Measurements from ENCODE around the gene TMEM53. TPM values are rescaled to one million over a fixed set of nuclear protein-coding genes. Genes with fewer than 3 reads are reported as not detected.

TMEM53 gene
- polyA plus RNA-seq, 10 donors, result 4.2 to 5.9 (median 5.5) TPM

DNA sequence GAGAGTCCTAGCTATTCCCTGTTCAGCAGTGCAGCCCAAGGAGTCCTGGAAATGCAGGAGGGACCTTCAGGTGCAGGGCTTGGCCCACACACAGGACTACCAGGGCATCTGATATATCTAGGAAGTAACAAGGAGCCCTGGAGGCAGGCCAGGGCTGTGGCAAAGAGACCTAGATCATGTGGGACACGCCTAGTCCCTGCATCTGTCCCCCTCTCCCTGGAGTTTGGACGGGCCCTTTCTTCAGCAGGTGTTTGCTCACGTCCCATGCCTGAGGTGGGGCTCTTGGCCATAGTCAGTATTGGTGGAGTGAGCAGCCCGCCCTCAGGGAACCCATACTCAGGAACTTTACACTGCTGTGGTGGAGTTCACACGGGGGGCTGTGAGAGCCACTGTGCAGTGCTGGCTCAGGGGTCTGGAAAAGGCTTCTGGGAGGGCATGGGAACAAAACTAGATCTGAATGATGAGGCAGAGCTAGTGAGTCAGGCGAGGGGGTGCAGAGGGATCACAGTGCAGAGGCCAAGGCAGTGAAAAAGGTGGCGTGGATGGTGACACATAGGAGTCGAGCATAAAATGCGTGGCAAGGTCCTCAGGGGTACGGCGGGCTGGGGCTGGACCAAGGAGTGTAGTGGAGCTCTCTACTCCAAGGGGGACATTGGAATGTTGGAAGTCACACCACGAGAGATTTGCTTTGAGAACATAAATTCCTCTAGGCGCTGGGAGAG is 25.6 kb downstream of the TMEM53 start:
- DNase-seq, result no peak

DNA sequence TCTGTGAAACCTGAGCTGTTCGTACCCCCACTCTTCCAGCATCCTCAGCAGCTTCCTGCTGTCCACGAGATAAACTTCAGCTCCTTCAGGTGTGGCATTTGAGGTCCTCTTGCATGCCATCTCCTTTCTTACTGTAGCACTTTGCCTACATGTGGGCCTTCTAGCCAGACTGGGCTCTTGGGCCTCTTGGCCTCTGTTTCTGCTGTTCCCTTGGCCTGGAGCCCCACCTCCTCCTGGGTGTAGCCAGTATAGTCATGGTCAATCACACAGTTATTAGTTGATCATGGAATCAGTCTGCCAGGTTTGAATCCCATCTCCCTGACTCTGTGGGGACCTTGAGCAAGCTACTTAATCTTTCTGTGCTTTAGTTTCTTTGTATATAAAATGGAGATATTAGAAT is 26.4 kb downstream of the TMEM53 start:
- no peak for DNase-seq

DNA sequence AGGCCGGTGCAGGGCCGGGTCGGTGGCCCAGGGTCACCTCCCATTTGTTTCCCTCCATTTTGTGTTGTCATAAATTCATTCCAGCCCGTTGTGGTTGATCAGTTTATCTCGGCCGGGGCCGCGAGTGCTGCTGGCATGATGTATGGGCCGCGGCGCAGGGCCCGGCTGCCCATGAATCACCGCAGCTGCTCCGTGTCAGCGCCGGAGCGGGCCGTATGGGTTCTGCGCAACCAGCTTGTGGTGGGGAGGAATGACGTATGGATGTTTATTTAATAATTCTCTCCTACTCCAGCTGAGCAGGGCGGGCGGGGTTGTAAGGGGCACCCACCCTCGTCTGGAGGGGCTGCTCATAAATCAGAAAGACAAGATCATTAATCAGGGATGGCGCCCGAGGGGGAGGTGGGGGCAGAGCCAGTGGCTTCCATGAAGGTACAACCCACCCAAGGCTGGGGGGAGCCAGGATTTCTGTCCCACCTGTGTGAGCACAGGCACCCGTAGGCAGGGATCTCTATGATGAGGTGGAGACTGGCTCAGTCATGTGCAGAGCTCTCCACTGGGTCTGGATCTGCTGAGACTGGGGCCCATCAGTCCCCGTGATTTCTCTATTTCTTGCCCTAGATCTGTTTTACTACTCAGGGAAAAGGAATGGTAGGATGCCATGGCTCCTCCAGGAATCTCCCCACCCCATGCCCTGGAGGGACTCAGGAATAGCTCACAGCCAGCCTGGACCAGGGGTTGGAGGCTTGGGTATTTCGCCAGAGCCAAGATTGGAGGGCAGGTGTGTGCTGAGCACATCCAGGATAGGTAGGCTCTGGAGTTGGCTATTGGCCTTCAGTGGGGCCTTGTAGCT is 27.8 kb downstream of the TMEM53 start:
- DNase-seq, result peak in 1 of 3 donors; percentile 46

DNA sequence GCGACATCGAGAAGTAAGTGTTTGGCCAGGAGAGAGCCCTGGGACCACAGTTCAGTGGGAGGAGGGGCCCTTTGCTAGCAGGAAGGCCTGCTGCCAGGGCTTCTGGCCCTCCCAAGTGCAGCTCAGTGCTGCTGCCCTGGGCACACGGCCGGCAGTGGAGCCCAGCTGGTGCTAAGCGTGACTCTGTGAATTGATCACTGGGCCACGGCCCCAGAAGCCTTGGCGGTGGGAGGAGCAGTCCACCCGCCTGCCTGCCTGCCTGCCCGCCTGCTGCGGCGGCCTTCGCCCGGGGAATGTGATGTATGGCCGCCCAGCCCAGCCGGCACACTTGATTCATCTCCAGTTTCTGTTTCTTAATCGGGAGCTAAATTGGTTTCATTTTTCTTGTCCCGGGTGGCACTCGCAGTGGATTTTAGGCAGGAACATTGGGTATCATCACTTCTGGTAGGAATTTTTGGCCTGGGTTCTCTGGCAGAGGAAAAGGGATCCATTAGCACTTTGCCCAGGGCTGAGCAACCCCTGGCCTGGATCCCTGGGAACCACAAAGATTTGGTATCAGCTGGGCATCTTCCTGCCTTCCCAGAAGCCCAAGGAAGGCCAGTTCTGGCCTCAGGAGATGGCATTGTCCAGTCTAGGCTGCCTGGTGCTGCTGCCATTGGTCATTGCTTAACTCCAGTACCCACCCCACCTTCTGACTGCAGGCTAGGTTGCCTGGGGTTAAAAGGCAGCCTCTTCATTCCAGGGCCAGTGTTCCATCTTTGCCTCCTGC is 28.6 kb downstream of the TMEM53 start:
- DNase-seq, result peak; percentile 63 to 78 (median 67)

DNA sequence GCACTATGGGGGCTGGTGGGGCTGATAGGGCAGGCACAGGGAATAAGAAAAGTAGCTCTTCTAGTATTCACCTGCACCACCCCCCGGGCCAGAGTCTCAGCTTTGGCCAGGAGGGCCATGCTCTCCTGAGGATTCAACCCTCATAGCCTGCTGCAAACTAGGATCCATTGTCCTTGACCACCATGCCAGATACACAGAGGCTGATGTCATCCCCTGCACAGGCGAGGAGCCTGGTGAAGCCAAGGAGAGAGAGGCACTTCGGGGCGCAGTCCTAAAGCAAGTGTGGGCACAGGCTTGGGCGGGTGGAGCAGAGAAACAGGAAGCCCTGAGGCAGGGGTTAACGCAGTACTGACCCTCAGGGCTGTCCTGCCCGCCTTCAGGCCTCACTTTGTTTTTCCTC is 29.5 kb downstream of the TMEM53 start:
- DNase-seq, result no peak

DNA sequence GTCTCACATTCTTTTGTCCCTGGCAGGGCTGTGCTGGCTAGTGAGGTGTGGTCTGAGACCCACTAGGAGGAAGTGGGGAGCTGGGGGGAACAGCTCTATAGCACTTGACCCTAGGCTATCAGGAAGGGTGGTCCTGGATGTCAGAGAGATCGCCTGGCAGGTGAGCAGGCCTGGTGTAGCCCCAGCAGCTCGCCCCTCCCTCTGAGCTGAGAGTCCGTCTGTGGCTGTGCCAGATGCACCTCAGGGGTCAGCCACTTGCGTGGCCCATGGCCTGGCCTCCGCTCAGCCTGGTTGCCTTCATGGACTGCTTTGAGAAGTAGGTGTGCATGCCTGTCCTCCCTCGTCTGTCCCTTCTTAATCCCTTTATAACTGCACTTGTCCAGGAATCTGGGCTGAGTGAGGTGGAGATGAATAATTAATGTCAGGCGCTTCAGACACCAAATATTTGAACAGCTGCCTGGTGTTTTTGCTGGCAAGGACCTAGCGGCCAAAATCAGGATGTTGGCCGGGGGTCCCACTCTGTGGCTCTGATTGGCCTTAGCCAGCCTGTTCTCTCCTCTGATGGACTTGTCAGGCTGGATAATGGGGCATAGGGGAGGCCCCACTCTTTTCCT is 30.5 kb downstream of the TMEM53 start:
- no peak for DNase-seq

DNA sequence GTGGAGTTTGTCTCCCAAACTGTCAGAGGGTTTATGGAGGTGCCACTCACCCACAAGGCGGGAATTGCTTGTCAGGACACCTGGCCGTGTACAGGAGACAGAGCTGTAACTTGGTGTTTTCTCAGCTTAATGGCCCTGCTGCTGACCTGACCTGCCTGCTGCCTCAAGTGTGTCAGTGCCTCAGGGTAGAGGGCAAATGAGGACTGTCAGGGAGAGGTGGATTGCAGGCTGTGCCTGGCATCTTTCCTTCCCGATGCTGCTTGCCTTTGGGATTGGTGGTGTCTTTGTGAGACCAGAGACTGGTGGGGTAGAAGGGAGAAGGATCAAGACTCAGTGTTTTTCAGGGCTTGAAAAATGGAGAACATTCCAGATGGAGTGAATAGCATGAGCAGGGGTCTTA is 31.4 kb downstream of the TMEM53 start:
- no peak for DNase-seq

DNA sequence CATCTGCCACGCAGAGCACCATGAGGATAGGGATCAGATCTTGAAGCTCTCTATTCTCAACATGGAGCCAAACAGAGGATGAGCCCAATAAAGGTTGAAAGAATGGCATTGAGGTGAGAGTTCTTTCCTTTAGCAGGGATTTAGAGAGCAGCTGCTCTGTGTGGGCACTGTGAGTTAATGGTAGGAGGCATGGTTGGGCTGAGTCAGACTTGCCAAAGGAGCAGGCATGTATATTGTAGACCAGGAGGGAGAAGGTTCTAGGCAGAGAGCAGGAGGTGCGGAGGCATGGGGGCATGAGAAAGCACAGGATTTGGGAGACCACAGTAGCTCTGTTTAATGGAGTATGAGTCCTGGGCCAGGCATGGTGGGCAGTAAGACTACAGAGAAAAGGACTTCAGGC is 32.0 kb downstream of the TMEM53 start:
- no peak for DNase-seq

DNA sequence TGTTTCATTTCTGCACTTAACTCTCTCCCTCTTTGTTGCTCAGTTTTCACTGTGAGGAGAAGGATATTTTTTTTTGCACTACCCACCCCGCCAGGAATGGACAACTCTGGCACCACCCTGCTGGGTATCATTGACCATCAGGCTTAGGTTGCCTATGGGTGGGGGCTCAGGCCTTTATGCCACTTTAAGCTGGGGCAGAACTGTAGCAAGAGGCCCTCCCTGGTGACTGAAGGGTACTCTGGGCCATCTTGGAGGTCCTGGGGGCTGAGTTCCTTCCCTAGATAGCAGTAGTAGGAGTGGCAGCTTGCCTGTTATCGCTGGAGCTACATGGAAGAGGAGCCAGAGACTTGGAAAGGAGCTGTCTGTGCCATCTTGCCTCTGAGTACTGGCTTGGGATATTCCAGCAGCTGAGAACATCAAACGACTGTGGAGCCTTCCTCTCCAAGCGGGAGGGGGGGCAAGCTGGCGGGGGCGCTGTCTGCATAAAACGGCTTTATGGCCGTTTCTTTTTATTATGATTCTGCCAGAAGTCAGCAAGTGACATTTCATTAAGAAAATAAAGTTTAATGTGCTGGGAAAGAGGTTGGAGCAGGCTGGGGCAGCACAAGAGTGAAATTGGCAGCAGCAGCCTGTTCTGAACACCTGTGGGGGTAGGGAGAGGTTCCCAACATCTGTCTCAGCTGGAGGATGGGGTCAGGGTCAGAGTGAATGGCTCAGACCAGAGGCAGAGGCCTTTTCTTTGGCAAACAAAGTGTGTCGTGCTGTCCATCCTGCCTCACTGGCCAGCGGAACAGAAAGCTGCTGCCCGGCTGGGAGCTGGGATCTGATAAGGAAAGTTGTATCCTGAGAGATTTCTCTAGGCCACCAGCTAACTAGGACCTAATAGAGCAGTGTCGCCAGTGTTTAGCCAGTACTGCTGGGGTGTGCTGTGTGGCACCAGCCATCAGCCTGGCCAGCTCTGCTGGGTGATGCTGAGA is 32.9 kb downstream of the TMEM53 start:
- DNase-seq, result no peak

DNA sequence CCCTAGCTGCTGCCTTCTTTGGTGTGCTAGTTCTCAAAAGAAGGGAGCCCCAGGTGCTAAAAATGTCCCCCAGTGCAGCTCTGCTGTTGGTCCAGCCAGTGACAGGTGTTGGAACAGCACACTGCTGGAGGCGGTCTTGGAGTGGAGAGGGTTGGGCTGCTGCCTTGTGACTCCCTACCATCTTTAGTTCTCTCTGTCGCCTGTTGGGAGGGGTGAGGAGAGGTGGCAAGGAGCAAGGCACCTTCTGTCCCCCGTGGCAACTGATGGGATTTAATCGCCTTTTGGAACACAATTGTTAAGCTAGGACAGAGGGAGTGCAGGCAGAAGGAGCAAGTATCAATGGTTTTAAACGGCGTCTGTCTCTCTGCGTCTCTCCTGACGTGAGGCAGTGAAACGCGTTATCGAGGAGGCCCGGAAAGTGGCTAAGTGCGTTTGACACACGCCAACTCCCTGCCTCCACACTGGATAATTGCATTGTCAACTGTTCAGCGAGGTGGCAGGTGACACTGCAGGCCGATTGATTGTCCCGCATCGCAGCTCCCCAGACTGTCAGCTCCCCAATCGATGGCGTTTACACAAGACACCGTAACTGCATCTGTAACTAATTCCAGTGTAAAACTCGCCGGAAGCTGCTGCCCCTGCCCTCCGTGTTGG is 34.0 kb downstream of the TMEM53 start:
- no peak for DNase-seq

DNA sequence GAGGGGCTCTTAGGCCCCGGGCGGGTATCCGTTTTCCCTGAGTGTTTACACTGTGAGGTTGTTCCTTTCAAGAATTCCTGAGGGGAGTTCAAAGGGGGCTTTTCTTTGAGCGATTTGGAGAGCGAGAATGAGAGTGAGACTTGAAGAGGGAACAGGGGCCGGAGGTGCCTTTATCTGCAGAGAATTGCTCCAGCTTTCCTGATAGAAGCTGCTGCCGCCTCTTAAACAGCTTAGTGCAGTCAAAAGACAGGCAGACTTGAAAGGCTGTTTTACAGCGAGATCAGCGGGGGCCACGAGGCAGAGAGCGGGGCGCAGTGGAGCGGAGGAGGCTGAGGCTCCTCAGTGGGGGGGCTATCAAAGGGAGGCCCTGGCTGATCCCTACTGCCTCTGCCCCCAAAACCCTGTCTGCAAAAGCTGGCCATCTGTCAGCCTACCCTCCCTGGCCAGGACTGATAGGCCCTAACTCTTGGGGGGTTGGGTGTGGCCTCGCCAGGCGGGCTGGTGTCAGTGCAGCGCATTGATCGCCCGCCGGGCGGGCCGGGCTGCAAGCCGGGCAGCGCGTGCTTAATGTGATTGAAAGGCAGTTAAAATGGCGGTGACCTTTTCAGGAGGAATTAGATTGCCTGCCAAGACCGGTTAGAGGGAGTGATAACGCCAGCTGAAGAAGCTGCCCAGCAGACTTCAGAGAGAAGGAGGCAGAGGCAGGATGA is 36.4 kb downstream of the TMEM53 start:
- no peak for DNase-seq

DNA sequence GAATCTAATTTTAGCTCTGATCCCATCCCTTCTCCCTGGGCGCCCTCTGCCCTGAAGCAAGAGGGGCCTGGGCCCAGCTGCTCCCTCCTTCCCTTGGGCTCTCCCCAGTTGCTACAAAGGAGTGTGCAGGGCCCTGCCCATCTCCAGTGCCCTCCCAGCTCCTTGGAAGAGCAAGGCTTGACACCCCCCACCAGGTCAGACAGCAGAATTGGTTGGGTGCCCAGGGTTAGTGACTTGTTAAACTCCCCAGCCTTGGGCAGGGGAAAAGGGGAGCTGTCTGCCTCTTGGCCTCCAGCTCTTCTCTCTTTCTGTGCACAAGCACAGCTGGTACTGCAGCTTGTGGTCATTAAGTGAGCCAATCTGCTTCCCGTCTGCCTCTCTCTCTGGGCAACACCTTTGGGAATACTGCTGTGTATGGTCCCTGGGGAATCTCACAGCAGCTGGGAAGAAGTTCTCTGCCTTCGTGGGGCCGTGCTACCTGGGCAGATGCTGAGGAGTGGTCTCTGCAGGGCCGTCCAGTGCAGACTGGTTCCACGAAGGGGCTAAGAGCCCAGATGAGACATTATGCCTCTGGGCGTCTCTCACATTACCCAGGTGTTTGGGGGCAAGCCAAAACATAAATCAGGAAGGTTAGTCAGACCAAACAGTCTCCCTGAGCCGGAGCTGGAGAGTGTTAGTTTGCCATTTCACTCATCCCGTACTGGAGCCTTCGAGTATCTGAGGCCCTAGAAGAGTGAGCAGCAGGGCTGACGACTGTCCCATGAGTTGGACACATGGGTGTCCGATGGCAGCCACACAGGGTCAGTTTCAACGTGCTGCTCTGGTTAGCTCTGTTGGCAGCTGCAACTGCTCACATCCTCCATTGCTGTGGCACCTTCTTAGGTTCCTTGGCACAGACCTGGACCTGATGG is 37.3 kb downstream of the TMEM53 start:
- no peak for DNase-seq

DNA sequence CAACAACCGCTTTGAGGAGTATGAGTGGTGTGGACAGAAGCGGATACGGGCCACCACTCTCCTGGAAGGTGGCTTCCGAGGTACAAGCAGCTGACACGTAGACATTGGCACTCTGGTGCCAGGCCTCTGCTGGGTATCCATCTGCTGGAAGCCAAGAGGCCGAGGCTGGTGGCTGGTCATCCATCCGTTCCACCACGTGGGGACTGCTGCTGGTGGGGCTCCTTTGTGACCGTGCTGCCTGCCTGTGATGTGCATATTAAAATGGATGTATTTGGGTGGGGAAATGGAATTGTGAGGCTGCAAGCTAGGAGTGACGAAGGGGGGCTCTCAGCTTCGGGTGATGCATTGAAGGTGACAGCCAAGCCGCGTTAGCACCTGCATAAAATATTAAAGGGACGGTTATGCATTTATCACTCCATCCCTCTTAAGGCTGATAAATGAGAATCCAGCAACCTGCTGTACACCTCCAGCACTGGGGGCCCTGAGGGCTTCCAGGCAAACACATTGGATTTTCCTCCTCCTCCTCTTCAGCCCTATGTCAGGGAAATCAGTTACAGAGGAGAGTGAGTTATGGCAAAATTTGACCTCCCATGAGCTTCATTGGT is 38.1 kb downstream of the TMEM53 start:
- DNase-seq, result no peak

DNA sequence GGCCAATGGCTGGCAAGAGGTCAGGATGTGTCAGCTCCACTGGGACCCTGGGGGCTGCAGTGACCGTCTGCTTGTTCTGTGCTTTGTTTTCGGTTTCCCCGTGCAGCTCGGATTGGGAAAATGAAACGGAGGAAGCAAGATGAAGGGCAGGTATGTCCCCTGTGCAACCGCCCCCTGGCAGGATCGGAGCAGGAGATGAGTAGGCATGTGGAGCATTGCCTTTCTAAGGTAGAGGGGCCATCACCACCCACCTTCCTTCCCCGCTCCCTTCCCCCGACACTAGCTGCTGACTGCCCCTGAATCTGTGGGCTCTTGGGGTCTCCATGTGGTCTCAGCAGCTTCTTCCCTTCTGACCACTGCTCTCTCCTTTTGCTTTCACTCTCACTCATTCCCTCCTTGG is 38.8 kb downstream of the TMEM53 start:
- no peak for DNase-seq

DNA sequence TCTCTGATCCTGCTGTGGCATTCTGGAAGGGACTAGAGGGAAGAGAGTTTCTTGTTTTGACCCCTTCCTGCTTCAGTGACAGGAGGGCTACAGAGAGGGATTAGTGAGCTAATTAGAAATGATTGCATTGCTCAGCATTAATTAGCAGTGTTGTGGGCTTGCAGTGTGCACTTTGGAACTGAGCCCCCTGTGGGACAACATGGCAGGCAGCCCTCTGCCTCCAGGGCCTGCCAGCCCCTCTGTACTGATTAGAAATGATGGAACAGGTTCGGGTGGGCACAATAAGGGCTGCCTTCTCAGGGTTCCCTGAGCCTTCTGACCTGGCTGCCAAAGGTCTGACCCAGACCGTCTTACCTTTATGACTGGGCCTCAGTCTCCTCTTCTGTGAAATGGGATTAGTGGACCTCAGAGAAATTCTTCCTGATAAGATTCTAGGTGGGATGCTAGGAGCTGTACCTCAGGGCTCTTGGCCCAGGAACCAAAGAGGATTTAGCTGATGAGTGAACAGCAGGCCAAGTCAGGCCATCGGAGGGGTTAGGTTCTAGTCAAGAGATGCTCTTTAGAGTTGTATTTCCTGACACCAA is 39.6 kb downstream of the TMEM53 start:
- no peak for DNase-seq

DNA sequence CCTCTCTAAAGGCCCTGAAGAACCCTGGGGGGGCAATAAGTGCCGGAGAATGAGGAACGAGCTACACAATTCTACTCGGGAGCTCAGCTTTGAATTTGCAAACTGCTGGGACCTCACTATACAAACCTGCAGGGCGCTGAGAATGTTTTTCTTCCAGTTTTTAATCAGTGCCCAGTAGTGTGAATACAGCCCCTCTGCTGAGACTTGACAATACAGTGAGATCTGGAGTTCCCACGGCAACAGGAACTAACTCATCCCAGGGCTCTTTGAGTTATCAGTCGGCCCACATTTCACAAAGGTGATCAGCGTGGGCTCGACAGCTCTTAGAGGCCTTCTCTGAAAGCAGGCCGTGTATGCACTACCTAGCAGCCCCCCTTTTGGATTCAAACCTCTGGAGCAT is 41.7 kb downstream of the TMEM53 start:
- DNase-seq, result no peak
